ENCODE measurements around the gene CHD9.

CHD9 gene

DNA sequence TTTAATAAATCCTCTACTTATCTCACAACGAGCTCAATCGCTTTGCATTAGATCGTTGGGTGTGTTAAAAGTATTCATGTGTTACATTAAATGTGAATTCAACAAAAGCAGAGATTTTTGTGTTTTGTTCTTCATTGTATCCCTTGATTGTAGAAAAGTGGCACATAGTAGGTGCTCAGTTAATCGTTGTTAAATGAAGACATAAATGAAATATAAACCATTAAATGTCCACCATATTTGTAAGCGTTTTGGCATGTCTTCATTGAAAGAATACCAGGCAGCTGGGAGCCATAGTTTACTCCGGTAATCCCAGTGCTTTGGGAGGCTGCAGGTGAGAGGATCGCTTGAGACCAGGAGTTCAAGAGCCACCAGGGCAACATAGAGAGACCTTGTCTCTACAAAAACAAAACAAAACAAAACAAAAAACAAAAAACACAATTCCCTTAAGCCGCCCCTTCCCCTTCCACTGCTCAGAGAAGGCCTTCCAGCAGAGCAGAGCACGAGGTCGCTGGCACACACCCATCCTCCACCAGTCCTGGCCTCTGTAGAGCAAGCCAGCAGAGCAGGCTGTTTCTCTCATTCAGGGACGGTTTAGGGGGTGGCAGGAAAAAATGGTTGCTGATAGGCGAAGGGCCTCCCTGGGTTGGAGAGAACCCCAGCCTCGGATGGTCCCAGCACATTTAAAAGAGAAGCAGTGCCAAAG, 673 bp upstream of the CHD9 start:
- no peak for TF ChIP-seq POLR2A (IDR thresholded peaks at IDR 0.05; ENCODE audit: extremely low read depth, insufficient read length)
- TF ChIP-seq, protein P1, sequence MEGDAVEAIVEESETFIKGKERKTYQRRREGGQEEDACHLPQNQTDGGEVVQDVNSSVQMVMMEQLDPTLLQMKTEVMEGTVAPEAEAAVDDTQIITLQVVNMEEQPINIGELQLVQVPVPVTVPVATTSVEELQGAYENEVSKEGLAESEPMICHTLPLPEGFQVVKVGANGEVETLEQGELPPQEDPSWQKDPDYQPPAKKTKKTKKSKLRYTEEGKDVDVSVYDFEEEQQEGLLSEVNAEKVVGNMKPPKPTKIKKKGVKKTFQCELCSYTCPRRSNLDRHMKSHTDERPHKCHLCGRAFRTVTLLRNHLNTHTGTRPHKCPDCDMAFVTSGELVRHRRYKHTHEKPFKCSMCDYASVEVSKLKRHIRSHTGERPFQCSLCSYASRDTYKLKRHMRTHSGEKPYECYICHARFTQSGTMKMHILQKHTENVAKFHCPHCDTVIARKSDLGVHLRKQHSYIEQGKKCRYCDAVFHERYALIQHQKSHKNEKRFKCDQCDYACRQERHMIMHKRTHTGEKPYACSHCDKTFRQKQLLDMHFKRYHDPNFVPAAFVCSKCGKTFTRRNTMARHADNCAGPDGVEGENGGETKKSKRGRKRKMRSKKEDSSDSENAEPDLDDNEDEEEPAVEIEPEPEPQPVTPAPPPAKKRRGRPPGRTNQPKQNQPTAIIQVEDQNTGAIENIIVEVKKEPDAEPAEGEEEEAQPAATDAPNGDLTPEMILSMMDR (IDR thresholded peaks at IDR 0.05; ENCODE audit: low read depth, low read length) = no peak
- TF ChIP-seq MAX (IDR thresholded peaks at IDR 0.05; ENCODE audit: low read depth, low read length) = no peak
- TF ChIP-seq MYC (IDR thresholded peaks at IDR 0.05; ENCODE audit: low read depth, low read length) = no peak
- H3K4me3 ChIP-seq (ENCODE audit: low read depth, low read length) = peak overlapping the region; percentile 27
- DNase-seq (ENCODE audit: low read depth) = peak; percentile 58

GRCh38 chr16:53055541-53056391, 975 bp downstream of the CHD9 start:
- TF ChIP-seq MAX (IDR thresholded peaks at IDR 0.05; ENCODE audit: low read depth, low read length) (no peak), POLR2A (IDR thresholded peaks at IDR 0.05; ENCODE audit: extremely low read depth, insufficient read length) (no peak), MYC (IDR thresholded peaks at IDR 0.05; ENCODE audit: low read depth, low read length) (no peak)
- TF ChIP-seq, protein P1 (IDR thresholded peaks at IDR 0.05; ENCODE audit: low read depth, low read length) = no peak
- peak; percentile 59 for DNase-seq (ENCODE audit: low read depth)
- peak overlapping the region; percentile 82 for H3K4me3 ChIP-seq (ENCODE audit: low read depth, low read length)

GRCh38 chr16:53056392-53056881, 1.6 kb downstream of the CHD9 start:
- peak overlapping the region; percentile 82 for H3K4me3 ChIP-seq (ENCODE audit: low read depth, low read length)
- peak; percentile 21 for DNase-seq (ENCODE audit: low read depth)
- TF ChIP-seq MYC (IDR thresholded peaks at IDR 0.05; ENCODE audit: low read depth, low read length) (no peak), POLR2A (IDR thresholded peaks at IDR 0.05; ENCODE audit: extremely low read depth, insufficient read length) (no peak), MAX (IDR thresholded peaks at IDR 0.05; ENCODE audit: low read depth, low read length) (no peak)
- TF ChIP-seq, protein P1 (IDR thresholded peaks at IDR 0.05; ENCODE audit: low read depth, low read length) = no peak

GRCh38 chr16:53057658-53058057, 2.9 kb downstream of the CHD9 start:
- H3K4me3 ChIP-seq (ENCODE audit: low read depth, low read length) = no peak overlapping the region
- TF ChIP-seq MYC (IDR thresholded peaks at IDR 0.05; ENCODE audit: low read depth, low read length) (no peak), MAX (IDR thresholded peaks at IDR 0.05; ENCODE audit: low read depth, low read length) (no peak), POLR2A (IDR thresholded peaks at IDR 0.05; ENCODE audit: extremely low read depth, insufficient read length) (no peak)
- TF ChIP-seq, protein P1 (IDR thresholded peaks at IDR 0.05; ENCODE audit: low read depth, low read length) = no peak
- DNase-seq (ENCODE audit: low read depth) = no peak

DNA sequence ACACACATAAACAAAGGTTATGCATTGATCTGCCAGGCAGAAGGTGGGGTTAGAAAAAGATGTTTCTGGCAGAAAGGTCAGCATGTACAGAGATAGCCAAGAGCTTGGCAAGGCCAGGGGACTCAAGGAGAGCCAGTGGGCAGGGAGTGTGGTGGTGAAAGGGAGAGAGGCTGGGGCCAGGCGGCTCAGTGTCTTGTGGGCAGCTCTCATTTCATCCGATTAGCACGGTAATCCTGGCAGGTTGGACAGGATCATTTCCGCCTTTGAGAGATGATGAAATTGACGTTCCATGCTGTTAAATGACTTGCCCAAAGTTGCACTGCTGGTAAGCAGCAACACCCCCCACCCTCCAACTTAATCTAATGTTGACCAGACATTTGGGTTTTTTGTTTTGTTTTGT, 3.6 kb downstream of the CHD9 start:
- TF ChIP-seq MYC (IDR thresholded peaks at IDR 0.05; ENCODE audit: low read depth, low read length) (no peak), POLR2A (IDR thresholded peaks at IDR 0.05; ENCODE audit: extremely low read depth, insufficient read length) (no peak), MAX (IDR thresholded peaks at IDR 0.05; ENCODE audit: low read depth, low read length) (no peak)
- TF ChIP-seq, protein P1 (IDR thresholded peaks at IDR 0.05; ENCODE audit: low read depth, low read length) = no peak
- H3K4me3 ChIP-seq (ENCODE audit: low read depth, low read length) = no peak overlapping the region
- no peak for DNase-seq (ENCODE audit: low read depth)
